ENCODE measurements around the gene NLRP3. TPM values are rescaled to one million over a fixed set of nuclear protein-coding genes. Genes with fewer than 3 reads are reported as not detected.
"Not testable (repeated sequence)": the region's sequence is repeated elsewhere in the genome, so short reads cannot be mapped to it uniquely, and the experiment has no call there.

NLRP3 gene
- total RNA-seq, 4 donors from 2014 or later = 7.1 to 17.7 (median 14.4) TPM

- DNase-seq (ENCODE audit: low spot score) = no peak
- TF ChIP-seq CTCF (IDR thresholded peaks at IDR 0.05) = no peak
- no peak for ATAC-seq (ENCODE audit: low FRiP score)
These were observed 29.8 kb upstream of the NLRP3 start for GRCh38 chr1:247386217-247386616.

- no peak for TF ChIP-seq CTCF (IDR thresholded peaks at IDR 0.05)
- ATAC-seq (ENCODE audit: low FRiP score) (no peak), DNase-seq (ENCODE audit: low spot score) (no peak)
These were observed 29.3 kb upstream of the NLRP3 start for GRCh38 chr1:247386687-247387086.

- TF ChIP-seq CTCF (IDR thresholded peaks at IDR 0.05) = no peak
- ATAC-seq (ENCODE audit: low FRiP score) (no peak), DNase-seq (ENCODE audit: low spot score) (no peak)
These were observed 28.9 kb upstream of the NLRP3 start for GRCh38 chr1:247387096-247387495.

GRCh38 chr1:247387565-247387964 lies 28.4 kb upstream of the NLRP3 start:
- ATAC-seq (ENCODE audit: low FRiP score) (no peak), DNase-seq (ENCODE audit: low spot score) (no peak)
- TF ChIP-seq CTCF (IDR thresholded peaks at IDR 0.05) = no peak

- peak; percentile 50 for DNase-seq (ENCODE audit: low spot score)
These were observed 25.7 kb upstream of the NLRP3 start for GRCh38 chr1:247390116-247390791.

GRCh38 chr1:247390996-247391395 lies 25.0 kb upstream of the NLRP3 start:
- TF ChIP-seq CTCF (IDR thresholded peaks at IDR 0.05) = no peak

More at GRCh38 chr1:247390116-247390791, 25.7 kb upstream of the NLRP3 start:
- TF ChIP-seq CTCF (IDR thresholded peaks at IDR 0.05) = peak in 1 of 3 donors; percentile 64
- ATAC-seq (ENCODE audit: low FRiP score) = peak; percentile 93

GRCh38 chr1:247392088-247392487 lies 23.9 kb upstream of the NLRP3 start:
- DNase-seq (ENCODE audit: low spot score) = no peak
- no peak for TF ChIP-seq CTCF (IDR thresholded peaks at IDR 0.05)
- ATAC-seq (ENCODE audit: low FRiP score) = no peak

More at GRCh38 chr1:247390996-247391395, 25.0 kb upstream of the NLRP3 start:
- DNase-seq (ENCODE audit: low spot score) = no peak
- no peak for ATAC-seq (ENCODE audit: low FRiP score)

GRCh38 chr1:247395075-247395474 lies 20.9 kb upstream of the NLRP3 start:
- not testable (repeated sequence) for ATAC-seq (ENCODE audit: low FRiP score); DNase-seq (ENCODE audit: low spot score)

Measured in omental fat pad (tissue), 4 donors.